ENCODE results near the gene ANKRD27. TPM values are rescaled to one million over a fixed set of nuclear protein-coding genes. Genes with fewer than 3 reads are reported as not detected.

ANKRD27 gene
- total and polyA plus RNA-seq, 2 donors (not counting 1 experiment from before 2014, with no cell fraction given): 12.9 to 43.8 TPM

DNA sequence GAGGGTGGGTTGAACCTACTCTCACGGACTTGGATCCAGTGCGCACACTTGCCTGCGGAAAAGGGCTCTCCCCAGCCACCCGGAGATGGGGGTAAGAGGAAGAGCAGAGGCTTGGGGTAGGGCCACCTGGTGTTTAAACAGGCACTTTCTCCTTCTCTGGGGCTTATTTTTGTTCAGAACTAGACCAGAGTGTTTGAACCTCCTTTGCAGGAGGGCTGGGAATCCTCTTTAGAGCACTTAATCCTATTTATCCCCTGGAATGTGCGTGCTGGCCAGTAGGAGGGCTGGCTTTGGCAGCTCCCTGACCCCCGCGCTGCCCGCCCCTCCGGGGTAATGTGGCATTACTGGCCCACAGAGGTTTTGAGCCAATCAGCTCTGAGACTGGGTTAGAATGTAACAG, 2.7 kb upstream of the ANKRD27 start:
- peaks cover 20% of the 10 kb centered on the region for H3K27me3 Mint-ChIP-seq
- POLR2A ChIA-PET: interaction anchor here (0.5 to 3.0 kb wide), 2 partner anchors 14 to 59 kb away, joined by 11 to 16 read pairs; partner anchors contain the start of gene NUDT19

GRCh38 chr19:32676895-32677359, 1.9 kb upstream of the ANKRD27 start:
- H3K27ac Mint-ChIP-seq: peak overlapping the region; percentile 37

More for the DNA sequence above, 2.7 kb upstream of the ANKRD27 start:
- H3K27ac Mint-ChIP-seq: peak overlapping the region; percentile 56
- WGBS (ENCODE audit: insufficient coverage): 58% methylated on average over 7 of the region's 9 CpGs
- H3K36me3 ChIP-seq (replicated peaks in 1 of 2; ENCODE audit: control extremely low read depth in 1 of 2, control insufficient read depth in 1 of 2, extremely low read depth in 1 of 2, insufficient read depth in 2 of 2, low read length in 1 of 2): no peaks in the 10 kb centered on the region
- H3K4me3 Mint-ChIP-seq: peak overlapping the region; percentile 80
- ATAC-seq (ENCODE audit: low read depth) (no peak), DNase-seq (peak; percentile 32)
- H3K4me3 ChIP-seq (ENCODE audit: control extremely low read depth in 1 of 5, extremely low read depth in 1 of 5, insufficient read depth in 1 of 5, low read depth in 2 of 5, low read length in 4 of 5): no peak overlapping the region
- H3K9ac ChIP-seq (ENCODE audit: low read length): no peak overlapping the region
- no peaks in the 10 kb centered on the region for H3K9me3 Mint-ChIP-seq (ENCODE audit: insufficient read depth)
- intact Hi-C loops (cut with micrococcal nuclease): loop anchor here (10.0 kb wide), 1 partner anchor 407 kb away; the partner anchor contains the start of gene GPATCH1
- H3K27me3 ChIP-seq (replicated peaks in 1 of 4; ENCODE audit: control extremely low read depth in 1 of 4, control insufficient read depth in 3 of 4, insufficient read depth in 4 of 4, low read length in 3 of 4): peaks cover 0 to 30% (median 9%) of the 10 kb centered on the region in 4 experiments
- H3K4me2 ChIP-seq (replicated peaks; ENCODE audit: low read depth, low read length, poor library complexity, severe bottlenecking): no peak overlapping the region
- H3K27ac ChIP-seq (ENCODE audit: low read length in 2 of 2): no peak overlapping the region
- peaks cover 26% of the 10 kb centered on the region for H3K4me1 Mint-ChIP-seq
- peaks cover 0 to 13% (median 0%) of the 10 kb centered on the region in 3 donors for H3K9me3 ChIP-seq (ENCODE audit: control extremely low read depth in 1 of 3, control insufficient read depth in 2 of 3, insufficient read depth in 1 of 3, low read length in 2 of 3)
- TF ChIP-seq EZH2 (IDR thresholded peaks at IDR 0.05; ENCODE audit: borderline replicate concordance, insufficient read depth, low read depth, low read length, poor library complexity, severe bottlenecking): no peak
- TF ChIP-seq, protein P1, sequence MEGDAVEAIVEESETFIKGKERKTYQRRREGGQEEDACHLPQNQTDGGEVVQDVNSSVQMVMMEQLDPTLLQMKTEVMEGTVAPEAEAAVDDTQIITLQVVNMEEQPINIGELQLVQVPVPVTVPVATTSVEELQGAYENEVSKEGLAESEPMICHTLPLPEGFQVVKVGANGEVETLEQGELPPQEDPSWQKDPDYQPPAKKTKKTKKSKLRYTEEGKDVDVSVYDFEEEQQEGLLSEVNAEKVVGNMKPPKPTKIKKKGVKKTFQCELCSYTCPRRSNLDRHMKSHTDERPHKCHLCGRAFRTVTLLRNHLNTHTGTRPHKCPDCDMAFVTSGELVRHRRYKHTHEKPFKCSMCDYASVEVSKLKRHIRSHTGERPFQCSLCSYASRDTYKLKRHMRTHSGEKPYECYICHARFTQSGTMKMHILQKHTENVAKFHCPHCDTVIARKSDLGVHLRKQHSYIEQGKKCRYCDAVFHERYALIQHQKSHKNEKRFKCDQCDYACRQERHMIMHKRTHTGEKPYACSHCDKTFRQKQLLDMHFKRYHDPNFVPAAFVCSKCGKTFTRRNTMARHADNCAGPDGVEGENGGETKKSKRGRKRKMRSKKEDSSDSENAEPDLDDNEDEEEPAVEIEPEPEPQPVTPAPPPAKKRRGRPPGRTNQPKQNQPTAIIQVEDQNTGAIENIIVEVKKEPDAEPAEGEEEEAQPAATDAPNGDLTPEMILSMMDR (IDR thresholded peaks at IDR 0.05): no peak
- peaks cover 25 to 34% of the 10 kb centered on the region in 2 donors for H3K4me1 ChIP-seq (ENCODE audit: control insufficient read depth in 2 of 2, insufficient read depth in 2 of 2, low read length in 2 of 2)
- CTCF ChIA-PET: interaction anchor here (1.0 to 1.8 kb wide), 2 partner anchors 14 to 78 kb away, joined by 3 to 4 read pairs; partner anchors contain the start of gene NUDT19
- peaks cover 18% of the 10 kb centered on the region for H4K20me1 ChIP-seq (ENCODE audit: control insufficient read depth, insufficient read depth, low read length, poor library complexity, severe bottlenecking)
- H2AFZ ChIP-seq (ENCODE audit: insufficient read depth, low read depth, low read length, poor library complexity, severe bottlenecking): peak overlapping the region; percentile 84
- peaks cover 21% of the 10 kb centered on the region for H3K79me2 ChIP-seq (ENCODE audit: control insufficient read depth, insufficient read depth, low read length)

More at GRCh38 chr19:32676895-32677359, 1.9 kb upstream of the ANKRD27 start:
- DNase-seq (peak; percentile 18), ATAC-seq (ENCODE audit: low read depth) (no peak)
- Histone ChIP-seq H3K4me1 (ENCODE audit: control insufficient read depth in 2 of 2, insufficient read depth in 2 of 2, low read length in 2 of 2) (peaks cover 25 to 34% of the 10 kb centered on the region in 2 donors), H4K20me1 (ENCODE audit: control insufficient read depth, insufficient read depth, low read length, poor library complexity, severe bottlenecking) (peaks cover 25% of the 10 kb centered on the region), H3K27ac (ENCODE audit: low read length in 2 of 2) (no peak overlapping the region), H3K4me2 (replicated peaks; ENCODE audit: low read depth, low read length, poor library complexity, severe bottlenecking) (peak overlapping the region; percentile 94), H3K9ac (ENCODE audit: low read length) (peak overlapping the region; percentile 68), H3K4me3 (ENCODE audit: control extremely low read depth in 1 of 5, extremely low read depth in 1 of 5, insufficient read depth in 1 of 5, low read depth in 2 of 5, low read length in 4 of 5) (no peak overlapping the region), H3K79me2 (ENCODE audit: control insufficient read depth, insufficient read depth, low read length) (peaks cover 28% of the 10 kb centered on the region), H3K9me3 (ENCODE audit: control extremely low read depth in 1 of 3, control insufficient read depth in 2 of 3, insufficient read depth in 1 of 3, low read length in 2 of 3) (peaks cover 0 to 13% (median 0%) of the 10 kb centered on the region in 3 donors), H3K36me3 (replicated peaks in 1 of 2; ENCODE audit: control extremely low read depth in 1 of 2, control insufficient read depth in 1 of 2, extremely low read depth in 1 of 2, insufficient read depth in 2 of 2, low read length in 1 of 2) (no peaks in the 10 kb centered on the region), H3K27me3 (replicated peaks in 1 of 4; ENCODE audit: control extremely low read depth in 1 of 4, control insufficient read depth in 3 of 4, insufficient read depth in 4 of 4, low read length in 3 of 4) (peaks cover 0 to 30% (median 9%) of the 10 kb centered on the region in 4 experiments), H2AFZ (ENCODE audit: insufficient read depth, low read depth, low read length, poor library complexity, severe bottlenecking) (peak overlapping the region; percentile 84)
- Mint-ChIP-seq H3K4me1 (peaks cover 33% of the 10 kb centered on the region), H3K4me3 (peak overlapping the region; percentile 80), H3K9me3 (ENCODE audit: insufficient read depth) (no peaks in the 10 kb centered on the region), H3K27me3 (peaks cover 16% of the 10 kb centered on the region)
- WGBS (ENCODE audit: insufficient coverage): 32% methylated on average over 30 of the region's 33 CpGs
- ChIA-PET CTCF (interaction anchor here (1.8 kb wide), 1 partner anchor 77 kb away, joined by 4 read pairs; no protein-coding TSS in a partner anchor), POLR2A (interaction anchor here (3.0 kb wide), 1 partner anchor 15 kb away, joined by 16 read pairs; the partner anchor contains the start of gene NUDT19)
- intact Hi-C loops (cut with micrococcal nuclease): loop anchor here (10.0 kb wide), 1 partner anchor 408 kb away; the partner anchor contains the start of gene GPATCH1
- TF ChIP-seq, protein P1 (IDR thresholded peaks at IDR 0.05): no peak
- TF ChIP-seq EZH2 (IDR thresholded peaks at IDR 0.05; ENCODE audit: borderline replicate concordance, insufficient read depth, low read depth, low read length, poor library complexity, severe bottlenecking): no peak
